ENCODE data around the gene PRKG1.
"Not testable (repeated sequence)": the region's sequence is repeated elsewhere in the genome, so short reads cannot be mapped to it uniquely, and the experiment has no call there.

PRKG1 gene

GRCh38 chr10:51729822-51730555, 655.7 kb downstream of the PRKG1 start:
- no peak for DNase-seq

- no peak for DNase-seq
Measured at GRCh38 chr10:51733057-51733456, 658.8 kb downstream of the PRKG1 start.

- no peak for DNase-seq
Measured at GRCh38 chr10:51743146-51743545, 668.9 kb downstream of the PRKG1 start.

GRCh38 chr10:51744235-51745000, 670.1 kb downstream of the PRKG1 start:
- no peak for DNase-seq

- no peak for DNase-seq
Measured at GRCh38 chr10:51745397-51745796, 671.1 kb downstream of the PRKG1 start.

- no peak for DNase-seq
Measured at GRCh38 chr10:51747216-51747615, 672.9 kb downstream of the PRKG1 start.

- DNase-seq = no peak
Measured at GRCh38 chr10:51748959-51749358, 674.7 kb downstream of the PRKG1 start.

- no peak for DNase-seq
Measured at GRCh38 chr10:51758366-51758765, 684.1 kb downstream of the PRKG1 start.

GRCh38 chr10:51758838-51759237, 684.6 kb downstream of the PRKG1 start:
- DNase-seq = not testable (repeated sequence)

- DNase-seq = no peak
Measured at GRCh38 chr10:51759896-51760534, 685.7 kb downstream of the PRKG1 start.

GRCh38 chr10:51760864-51761640, 686.8 kb downstream of the PRKG1 start:
- DNase-seq = no peak

- no peak for DNase-seq
Measured at GRCh38 chr10:51763746-51764145, 689.5 kb downstream of the PRKG1 start.

- DNase-seq = no peak
Measured at GRCh38 chr10:51765284-51765971, 691.1 kb downstream of the PRKG1 start.

GRCh38 chr10:51766423-51767102, 692.3 kb downstream of the PRKG1 start:
- DNase-seq = no peak

- no peak for DNase-seq
Measured at GRCh38 chr10:51767103-51767763, 692.9 kb downstream of the PRKG1 start.

- no peak for DNase-seq
Measured at GRCh38 chr10:51768886-51769465, 694.7 kb downstream of the PRKG1 start.

- no peak for DNase-seq
Measured at GRCh38 chr10:51770709-51771108, 696.4 kb downstream of the PRKG1 start.

GRCh38 chr10:51772387-51772786, 698.1 kb downstream of the PRKG1 start:
- DNase-seq = no peak

- DNase-seq = no peak
Measured at GRCh38 chr10:51773681-51774080, 699.4 kb downstream of the PRKG1 start.

GRCh38 chr10:51783941-51784340, 709.7 kb downstream of the PRKG1 start:
- DNase-seq = no peak

All from activated CD4-positive, alpha-beta T cell treated with anti-CD3 and anti-CD28 coated beads, Interleukin-10, Interleukin-2, amounts not matched to agents 100 ng/mL and 50 ng/mL, durations not matched to agents 16 hours and 8 hours (primary cell).